IMR-90 (cell line): ENCODE results near the gene SPHK1.

Source experiments
- MAZ ChIP-seq: IDR thresholded peaks from 2 replicates; pipeline ENCODE4 v1.6.1; 2012; ENCODE audit warnings: low read depth, mild to moderate bottlenecking, low read length, improper control_type of control experiment, moderate library complexity, borderline replicate concordance
- POLR2A ChIP-seq: IDR thresholded peaks from 2 replicates; pipeline ENCODE4 v1.6.1; 2012; ENCODE audit warnings: mild to moderate bottlenecking, low read depth, low read length
- RAD21 ChIP-seq: IDR thresholded peaks from 2 replicates; pipeline ENCODE4 v1.6.1; 2012; ENCODE audit warnings: low read length, improper control_type of control experiment
- RCOR1 ChIP-seq: IDR thresholded peaks from 2 replicates; pipeline ENCODE4 v1.6.1; 2012; ENCODE audit warnings: mild to moderate bottlenecking, low read length, improper control_type of control experiment; ENCODE audit not compliant: insufficient replicate concordance
- RFX5 ChIP-seq: IDR thresholded peaks from 2 replicates; pipeline ENCODE4 v1.8.0; 2012; ENCODE audit warnings: low read depth, mild to moderate bottlenecking, low read length, moderate library complexity
- TF ChIP-seq, protein P1 (sequence below): conservative IDR thresholded peaks from 2 replicates; pipeline ENCODE4 v1.5.1; 2012; ENCODE audit warnings: mild to moderate bottlenecking, low read depth, low read length, improper control_type of control experiment
- TF ChIP-seq, protein P2 (sequence below): fragments of 150-350 bp; IDR thresholded peaks from 2 replicates; pipeline ENCODE4 v1.6.1; 2017; ENCODE audit warnings: mild to moderate bottlenecking, antibody characterized with exemption, low read length, low read depth

DNA sequence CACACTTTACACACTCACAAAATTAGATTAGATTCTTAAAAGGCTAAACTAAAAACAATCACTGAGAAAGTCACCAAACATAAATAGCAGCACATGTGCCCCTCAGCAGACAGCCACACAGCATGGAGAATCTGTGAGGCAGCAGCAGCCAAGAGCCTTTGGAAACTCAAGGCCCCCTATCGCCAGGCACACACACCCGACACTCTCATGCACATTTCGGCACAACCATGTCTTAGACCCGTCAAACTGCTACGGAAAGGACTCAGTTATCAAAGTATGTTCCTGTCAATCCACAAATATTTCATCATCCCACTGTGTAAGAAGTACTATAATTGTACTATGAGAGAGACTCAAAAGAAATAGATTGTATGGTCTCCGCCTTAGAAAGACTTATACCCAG lies 47.6 kb downstream of the SPHK1 start:
- TF ChIP-seq RCOR1: no peak
- no peak for TF ChIP-seq RAD21
- no peak for TF ChIP-seq POLR2A
- TF ChIP-seq, protein P1, sequence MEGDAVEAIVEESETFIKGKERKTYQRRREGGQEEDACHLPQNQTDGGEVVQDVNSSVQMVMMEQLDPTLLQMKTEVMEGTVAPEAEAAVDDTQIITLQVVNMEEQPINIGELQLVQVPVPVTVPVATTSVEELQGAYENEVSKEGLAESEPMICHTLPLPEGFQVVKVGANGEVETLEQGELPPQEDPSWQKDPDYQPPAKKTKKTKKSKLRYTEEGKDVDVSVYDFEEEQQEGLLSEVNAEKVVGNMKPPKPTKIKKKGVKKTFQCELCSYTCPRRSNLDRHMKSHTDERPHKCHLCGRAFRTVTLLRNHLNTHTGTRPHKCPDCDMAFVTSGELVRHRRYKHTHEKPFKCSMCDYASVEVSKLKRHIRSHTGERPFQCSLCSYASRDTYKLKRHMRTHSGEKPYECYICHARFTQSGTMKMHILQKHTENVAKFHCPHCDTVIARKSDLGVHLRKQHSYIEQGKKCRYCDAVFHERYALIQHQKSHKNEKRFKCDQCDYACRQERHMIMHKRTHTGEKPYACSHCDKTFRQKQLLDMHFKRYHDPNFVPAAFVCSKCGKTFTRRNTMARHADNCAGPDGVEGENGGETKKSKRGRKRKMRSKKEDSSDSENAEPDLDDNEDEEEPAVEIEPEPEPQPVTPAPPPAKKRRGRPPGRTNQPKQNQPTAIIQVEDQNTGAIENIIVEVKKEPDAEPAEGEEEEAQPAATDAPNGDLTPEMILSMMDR: no peak
- TF ChIP-seq RFX5: no peak
- TF ChIP-seq MAZ: no peak
- TF ChIP-seq, protein P2, sequence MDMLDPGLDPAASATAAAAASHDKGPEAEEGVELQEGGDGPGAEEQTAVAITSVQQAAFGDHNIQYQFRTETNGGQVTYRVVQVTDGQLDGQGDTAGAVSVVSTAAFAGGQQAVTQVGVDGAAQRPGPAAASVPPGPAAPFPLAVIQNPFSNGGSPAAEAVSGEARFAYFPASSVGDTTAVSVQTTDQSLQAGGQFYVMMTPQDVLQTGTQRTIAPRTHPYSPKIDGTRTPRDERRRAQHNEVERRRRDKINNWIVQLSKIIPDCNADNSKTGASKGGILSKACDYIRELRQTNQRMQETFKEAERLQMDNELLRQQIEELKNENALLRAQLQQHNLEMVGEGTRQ: no peak
